CD4-positive, alpha-beta T cell (primary cell): Measurements from ENCODE around the gene CTAGE4. TPM values are rescaled to one million over a fixed set of nuclear protein-coding genes. Genes with fewer than 3 reads are reported as not detected.

Experiments
- total RNA-seq, 174 experiments: library from RNA in 2 of 174; stranded (reverse) in 2 of 174; gene quantifications; one replicate each; pipeline ENCODE4 v1.2.3 and lab custom pipeline; 2021 to 2026

Gene CTAGE4
- total RNA-seq, 2 experiments from 2014 or later, result 0.95 to 1.2 TPM

Other genes starting within 250 kb of the CTAGE4 start
- not detected for gene OR2F2, start 248.2 kb upstream of the CTAGE4 start, total RNA-seq
- gene OR2F1, start 228.6 kb upstream of the CTAGE4 start, total RNA-seq, result not detected
- not detected for gene OR6B1, start 183.1 kb upstream of the CTAGE4 start, total RNA-seq
- gene OR2A5, start 134.5 kb upstream of the CTAGE4 start, total RNA-seq, result not detected
- gene OR2A25, start 113.7 kb upstream of the CTAGE4 start, total RNA-seq, result not detected
- not detected for gene OR2A12, start 97.2 kb upstream of the CTAGE4 start, total RNA-seq
- gene OR2A2, start 73.9 kb upstream of the CTAGE4 start, total RNA-seq, result not detected
- not detected for gene OR2A14, start 60.3 kb upstream of the CTAGE4 start, total RNA-seq
- gene ARHGEF35, start 12.4 kb downstream of the CTAGE4 start, total RNA-seq, result 1 to 10 TPM; 2.0 to 3.2 TPM
- not detected for gene OR2A42, start 56.1 kb downstream of the CTAGE4 start, total RNA-seq
- 1 to 10 TPM; 5.4 to 5.6 TPM for gene OR2A7, start 81.3 kb downstream of the CTAGE4 start, total RNA-seq
- gene CTAGE8, start 85.8 kb downstream of the CTAGE4 start, total RNA-seq, result under 1 TPM; 0.17 to 0.30 TPM
- under 1 TPM; 0.11 to 0.19 TPM for gene OR2A1, start 129.0 kb downstream of the CTAGE4 start, total RNA-seq
- 1 to 10 TPM; 7.9 to 9.0 TPM for gene ARHGEF5, start 171.9 kb downstream of the CTAGE4 start, total RNA-seq
- not detected for gene NOBOX, start 220.2 kb downstream of the CTAGE4 start, total RNA-seq